Stimulated activated CD8-positive, alpha-beta memory T cell treated with anti-CD3 and anti-CD28 coated beads, Interleukin-7, amount 100 ng/mL, for 48 hours (primary cell): Measurements from ENCODE around the gene LAMA2.

Experiments
- DNase-seq, 2 donors: peaks; one replicate each; pipeline ENCODE4 v3.0.0-alpha.2; 2020; ENCODE audit warnings: low read depth in 1 of 2; ENCODE audit errors: extremely low read depth in 1 of 2

Gene LAMA2

GRCh38 chr6:129344379-129344778 lies 461.4 kb downstream of the LAMA2 start:
- no peak for DNase-seq

- DNase-seq = no peak
Observed at GRCh38 chr6:129345890-129346289, 463.0 kb downstream of the LAMA2 start.

GRCh38 chr6:129346964-129347363 lies 464.0 kb downstream of the LAMA2 start:
- DNase-seq = no peak

GRCh38 chr6:129350278-129350677 lies 467.3 kb downstream of the LAMA2 start:
- DNase-seq = no peak

- DNase-seq = no peak
Observed at GRCh38 chr6:129351807-129352206, 468.9 kb downstream of the LAMA2 start.

GRCh38 chr6:129353067-129353466 lies 470.1 kb downstream of the LAMA2 start:
- no peak for DNase-seq

- DNase-seq = no peak
Observed at GRCh38 chr6:129356129-129356528, 473.2 kb downstream of the LAMA2 start.

GRCh38 chr6:129359811-129360681 lies 477.1 kb downstream of the LAMA2 start:
- no peak for DNase-seq

- DNase-seq = no peak
Observed at GRCh38 chr6:129360682-129360955, 477.7 kb downstream of the LAMA2 start.

GRCh38 chr6:129364037-129364436 lies 481.1 kb downstream of the LAMA2 start:
- no peak for DNase-seq

- no peak for DNase-seq
Observed at GRCh38 chr6:129364767-129365166, 481.8 kb downstream of the LAMA2 start.

GRCh38 chr6:129368076-129368475 lies 485.1 kb downstream of the LAMA2 start:
- DNase-seq = no peak

- DNase-seq = no peak
Observed at GRCh38 chr6:129368970-129369369, 486.0 kb downstream of the LAMA2 start.

- no peak for DNase-seq
Observed at GRCh38 chr6:129369737-129370136, 486.8 kb downstream of the LAMA2 start.

- no peak for DNase-seq
Observed at GRCh38 chr6:129370268-129370916, 487.5 kb downstream of the LAMA2 start.

GRCh38 chr6:129381885-129382284 lies 498.9 kb downstream of the LAMA2 start:
- no peak for DNase-seq

- DNase-seq = no peak
Observed at GRCh38 chr6:129382916-129383315, 500.0 kb downstream of the LAMA2 start.

- DNase-seq = no peak
Observed at GRCh38 chr6:129385117-129385516, 502.2 kb downstream of the LAMA2 start.

- DNase-seq = no peak
Observed at GRCh38 chr6:129390900-129391299, 508.0 kb downstream of the LAMA2 start.

- DNase-seq = no peak
Observed at GRCh38 chr6:129393654-129394053, 510.7 kb downstream of the LAMA2 start.

- DNase-seq = no peak
Observed at GRCh38 chr6:129398764-129399163, 515.8 kb downstream of the LAMA2 start.

- DNase-seq = no peak
Observed at GRCh38 chr6:129402244-129402643, 519.3 kb downstream of the LAMA2 start.

GRCh38 chr6:129411092-129411491 lies 528.2 kb downstream of the LAMA2 start:
- DNase-seq = no peak
